Heart right ventricle (tissue), 16 donors: Measurements from ENCODE around the gene UNCX. TPM values are rescaled to one million over a fixed set of nuclear protein-coding genes. Genes with fewer than 3 reads are reported as not detected.
A peak's percentile ranks its signal among the peaks of the same experiment; 100 is the strongest.

Source experiments
- ATAC-seq, 8 donors: fragments of 200-7000 bp; cut with Tn5 transposase; one replicate each; pipeline ENCODE4 v1.9.1; 2020; ENCODE audit warnings: mild to moderate bottlenecking in 8 of 8, moderate library complexity in 8 of 8, moderate number of reproducible peaks in 1 of 8
- DNase-seq, 2 donors: peaks; one replicate each; pipeline ENCODE4 v3.0.0-alpha.2; 2020
- H3K27ac ChIP-seq, 10 donors: fragments of 200-600 bp; sonication (generic) in 2 of 10; one replicate each; pipeline versions ENCODE4 v1.5.0 to v1.8.0; 2020 to 2022; ENCODE audit warnings: mild to moderate bottlenecking in 3 of 10
- H3K27me3 ChIP-seq, 7 donors: fragments of 200-600 bp; one replicate each; pipeline ENCODE4 v1.8.0; 2021 to 2022; ENCODE audit warnings: mild to moderate bottlenecking in 2 of 7
- H3K36me3 ChIP-seq, 9 donors: fragments of 200-600 bp; sonication (generic) in 1 of 9; one replicate each; pipeline versions ENCODE4 v1.5.0 to v1.8.0; 2020 to 2022; ENCODE audit warnings: mild to moderate bottlenecking in 2 of 9
- H3K4me1 ChIP-seq, 9 donors: fragments of 200-600 bp; sonication (generic) in 1 of 9; one replicate each; pipeline versions ENCODE4 v1.5.0 to v1.8.0; 2020 to 2022; ENCODE audit warnings: mild to moderate bottlenecking in 4 of 9
- H3K4me3 ChIP-seq, 10 donors: fragments of 200-600 bp; sonication (generic) in 2 of 10; one replicate each; pipeline versions ENCODE4 v1.5.0 to v1.8.0; 2020 to 2022; ENCODE audit warnings: mild to moderate bottlenecking in 7 of 10, moderate library complexity in 2 of 10
- H3K9me3 ChIP-seq, 11 donors: fragments of 200-600 bp in 10 of 11; sonication (generic) in 2 of 11; one replicate each; pipeline versions ENCODE4 v1.5.0 to v1.8.0; 2013 to 2022; ENCODE audit warnings: mild to moderate bottlenecking in 2 of 11, control low read depth in 1 of 11, moderate library complexity in 1 of 11
- CTCF ChIP-seq, 9 donors: fragments of 200-600 bp; sonication (generic) in 2 of 9; IDR thresholded peaks; one replicate each; pipeline versions ENCODE4 v1.5.0 to v1.8.0; 2021 to 2022; ENCODE audit warnings: antibody characterized with exemption in 9 of 9, mild to moderate bottlenecking in 5 of 9, moderate library complexity in 1 of 9
- WGBS, 2 donors: extraction: QIAGEN DNeasy Blood & Tissue Kit; methylation state at CpG; one replicate each; pipeline ENCODE4 v1.1.7; 2013; ENCODE audit warnings: inconsistent platforms in 1 of 2; 5-methylcytosine and 5-hydroxymethylcytosine counted together
- intact Hi-C, 10 donors: fragments of 100-400 bp; cut with DNase I; formaldehyde crosslinking; loops; one replicate each; pipeline versions ENCODE4 v1.11.1 to v1.14.2; 2022
- polyA plus RNA-seq, 2 donors: library from polyadenylated mRNA; stranded (reverse); fragments of 200-250 nt; gene quantifications; one replicate each; pipeline ENCODE4 v1.2.3, GENCODE V29; 2013
- total RNA-seq, 10 donors: library from RNA; stranded (reverse); fragmentation: NEBNext Ultra II Directional in 3 of 10; extraction: Animal tissue kit (Norgen Biotek cat#: 25700) in 3 of 10; gene quantifications; one replicate each; pipeline versions ENCODE4 v1.2.1 to v1.2.4, GENCODE V29; 2021 to 2023
- donor health status: Arrhythmogenic right ventricular cardiomyopathy.
- donor health status: ischemic (EF 13 %, LVEDD 7.1; RV severe dilation, severe dysfunction).
- donor health status: healthy with polysubstance abuse.
- donor health status: DM: no; HTN: yes; CAD: no.
- donor health status: DM: no; HTN: no; CAD: no.
- donor health status: ischemic (EF 25% LVEDD 6.9; RV normal size, moderate dysfunction).
- donor health status: ischemic (EF 25% LVEDD 5.7; RV mildly dilated, moderate dysfunction).
- donor health status: healthy.
- donor health status: DM: yes; HTN: yes; CAD: no.
- donor health status: Ischemic cardiomyopathy.
- donor health status: ischemic (EF 35%, LVEDD 5.7; RV mildly dilated, moderate dysfunction).
- donor health status: nonischemic (EF 11% LVEDD 7.7; RV severe dilation, severe dysfunction).
- donor health status: DM: yes; HTN: yes; CAD: no.
- donor health status: PGD.
- donor health status: ischemic (EF 29% LVEDD 5.4; RV normal size, mild dysfunction).
- donor health status: nonischemic (EF 23%, LVEDD 6.1; RV moderate dilation, normal function).

The UNCX gene
- total and polyA plus RNA-seq, 12 donors = not detected

- H3K27ac ChIP-seq = no peak overlapping the region
- intact Hi-C loops = no loop called here
- no peak for ATAC-seq
- H3K9me3 ChIP-seq = no peaks in the 10 kb centered on the region
- TF ChIP-seq CTCF (IDR thresholded peaks at IDR 0.05) = no peak
- no peak overlapping the region for H3K4me3 ChIP-seq
- no peak for DNase-seq
- H3K4me1 ChIP-seq = peaks cover 0 to 26% (median 15%) of the 10 kb centered on the region in 9 donors
- H3K36me3 ChIP-seq = no peaks in the 10 kb centered on the region
- peaks cover 86 to 100% (median 99%) of the 10 kb centered on the region in 7 donors for H3K27me3 ChIP-seq
- WGBS, 2 donors = 6 to 8% methylated on average over 64 of the region's 64 CpGs
These were observed 2.1 kb upstream of the UNCX start for GRCh38 chr7:1230411-1231213.

DNA sequence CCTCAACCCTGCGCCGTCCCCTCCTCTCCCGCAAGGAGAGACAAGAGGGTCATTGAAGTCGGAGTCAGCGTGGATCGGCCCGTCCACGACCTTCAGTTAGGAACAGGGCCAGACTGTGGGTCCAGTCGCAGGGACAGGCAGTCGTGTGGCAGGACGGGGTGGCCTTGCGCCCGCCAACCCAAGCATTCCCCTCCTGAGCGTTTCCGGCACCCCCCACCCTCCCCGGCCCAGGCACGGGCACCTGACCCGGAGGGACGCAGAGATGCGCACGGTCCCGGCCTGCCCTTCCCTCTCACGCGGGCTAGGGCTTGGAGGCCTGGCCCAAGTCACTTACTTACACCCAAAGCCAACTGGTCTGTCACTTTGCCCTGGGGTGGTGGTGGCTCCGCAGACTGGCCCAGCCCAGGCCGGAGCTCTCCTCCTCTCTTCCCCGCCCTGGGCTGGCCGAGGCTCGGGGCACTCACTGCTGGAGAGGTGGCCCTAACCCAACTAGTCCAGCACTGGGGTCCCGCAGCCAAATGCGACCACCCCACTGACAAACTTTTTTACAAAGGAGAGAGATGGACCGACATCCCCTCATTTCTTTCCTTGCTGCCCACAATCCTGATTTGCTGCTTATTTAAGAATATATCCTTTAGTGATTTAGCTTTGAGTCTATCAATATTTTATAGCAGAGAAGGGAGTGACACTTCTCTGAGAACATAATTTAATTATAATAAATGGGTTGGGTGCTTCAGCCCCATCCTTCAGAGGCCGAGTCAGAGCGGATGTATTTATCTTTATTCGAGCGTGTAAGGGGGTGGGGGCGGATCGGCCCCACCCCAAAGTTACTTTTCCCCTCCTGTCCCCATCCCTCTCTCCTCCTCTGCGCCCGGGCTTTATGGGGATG is 1.2 kb upstream of the UNCX start:
- Histone ChIP-seq H3K4me3 (no peak overlapping the region), H3K9me3 (no peaks in the 10 kb centered on the region), H3K36me3 (no peaks in the 10 kb centered on the region), H3K4me1 (peaks cover 0 to 23% (median 17%) of the 10 kb centered on the region in 9 donors), H3K27me3 (peaks cover 80 to 99% (median 97%) of the 10 kb centered on the region in 7 donors), H3K27ac (no peak overlapping the region)
- ATAC-seq (peak in 2 of 8 donors; percentile 17 to 46), DNase-seq (no peak)
- intact Hi-C loops = no loop called here
- WGBS, 2 donors = 2 to 5% methylated on average over 38 to 40 of the region's 40 CpGs
- TF ChIP-seq CTCF (IDR thresholded peaks at IDR 0.05) = no peak

- H3K27ac ChIP-seq = no peak overlapping the region
- no peaks in the 10 kb centered on the region for H3K36me3 ChIP-seq
- no peak overlapping the region for H3K4me3 ChIP-seq
- no peaks in the 10 kb centered on the region for H3K9me3 ChIP-seq
- no peak for ATAC-seq
- TF ChIP-seq CTCF (IDR thresholded peaks at IDR 0.05) = no peak
- intact Hi-C loops = no loop called here
- peaks cover 0 to 26% (median 20%) of the 10 kb centered on the region in 9 donors for H3K4me1 ChIP-seq
- peaks cover 74 to 97% (median 95%) of the 10 kb centered on the region in 7 donors for H3K27me3 ChIP-seq
- DNase-seq = no peak
- 5% methylated on average over 11 to 12 of the region's 12 CpGs for WGBS, 2 donors
These were observed 587 bp upstream of the UNCX start for GRCh38 chr7:1232103-1232466.

- 1 to 3% methylated on average over 64 to 71 of the region's 73 CpGs for WGBS, 2 donors
- DNase-seq (no peak), ATAC-seq (no peak)
- Histone ChIP-seq H3K9me3 (no peaks in the 10 kb centered on the region), H3K27ac (no peak overlapping the region), H3K4me1 (peaks cover 0 to 24% (median 22%) of the 10 kb centered on the region in 9 donors), H3K27me3 (peaks cover 60 to 97% (median 95%) of the 10 kb centered on the region in 7 donors), H3K36me3 (no peaks in the 10 kb centered on the region), H3K4me3 (no peak overlapping the region)
- intact Hi-C loops = no loop called here
- no peak for TF ChIP-seq CTCF (IDR thresholded peaks at IDR 0.05)
These were observed 819 bp downstream of the UNCX start for GRCh38 chr7:1233333-1234048.
